Endometrium (tissue), 2 donors: Measurements from ENCODE around the gene EFHD2.

Source experiments
- FAIRE-seq: peaks from 2 replicates; lab custom pipeline; 2012; peaks lifted over from hg19 to GRCh38; lab: Jason Lieb, UNC
- donor health status: control.
- donor health status: control.

Gene EFHD2

GRCh38 chr1:15476927-15477326, 67.2 kb downstream of the EFHD2 start:
- FAIRE-seq, result no peak

DNA sequence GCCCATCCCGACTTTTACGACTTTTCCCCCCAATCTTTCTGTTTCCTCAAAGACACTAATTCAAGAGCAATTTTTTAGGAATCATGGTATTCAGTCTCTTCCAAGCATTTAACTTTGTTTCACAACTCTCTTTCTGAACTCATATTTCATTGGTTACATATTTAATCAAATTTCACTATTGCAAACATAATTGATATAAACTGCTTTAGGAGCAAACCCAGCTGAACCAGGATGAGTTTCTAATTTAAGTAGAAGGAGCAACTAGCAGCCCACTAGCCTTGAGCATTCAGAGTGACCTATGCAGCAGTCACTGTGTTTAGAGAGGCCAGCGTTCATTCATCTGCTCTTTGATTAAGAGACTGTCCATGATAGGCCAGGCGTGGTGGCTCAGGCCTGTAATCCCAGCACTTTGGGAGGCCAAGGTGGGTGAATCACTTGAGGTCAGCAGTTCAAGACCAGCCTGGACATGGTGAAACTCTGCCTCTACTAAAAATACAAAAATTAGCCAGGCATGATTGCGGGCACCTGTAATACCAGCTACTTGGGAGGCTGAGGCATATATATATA, 68.0 kb downstream of the EFHD2 start:
- no peak for FAIRE-seq
